Adrenal gland (tissue), 12 donors: Measurements from ENCODE around the gene DOCK1. TPM values are rescaled to one million over a fixed set of nuclear protein-coding genes. Genes with fewer than 3 reads are reported as not detected.

Experiments
- DNase-seq, 7 donors: peaks; one replicate each; pipeline ENCODE4 v3.0.0-alpha.2; 2019 to 2020
- H3K27ac ChIP-seq, 5 donors: fragments of 200-600 bp; sonication (generic) in 4 of 5; 1 replicate in 3 of 5; 2 replicates in 2 of 5; pipeline versions ENCODE4 v1.5.1 to v1.8.0; 2016 to 2020; ENCODE audit warnings: mild to moderate bottlenecking in 1 of 5
- H3K27me3 ChIP-seq: fragments of 200-600 bp; 2 replicates; pipeline ENCODE4 v1.8.0; 2021
- H3K36me3 ChIP-seq, 2 donors: fragments of 200-600 bp; replicated peaks in 1 of 2; 1 replicate in 1 of 2; 2 replicates in 1 of 2; pipeline versions ENCODE4 v1.5.1 to v1.8.0; 2018 to 2022
- H3K4me1 ChIP-seq, 2 donors: fragments of 200-600 bp; replicated peaks in 1 of 2; 1 replicate in 1 of 2; 2 replicates in 1 of 2; pipeline versions ENCODE4 v1.5.1 to v1.8.0; 2018 to 2021
- H3K4me3 ChIP-seq, 4 donors: fragments of 200-600 bp; sonication (generic) in 3 of 4; one replicate each; pipeline ENCODE4 v1.5.1; 2016 to 2018
- H3K9me3 ChIP-seq, 3 donors: fragments of 200-600 bp; sonication (generic) in 1 of 3; replicated peaks in 1 of 3; 1 replicate in 2 of 3; 2 replicates in 1 of 3; pipeline versions ENCODE4 v1.5.1 to v1.8.0; 2016 to 2021
- CTCF ChIP-seq, 6 experiments: fragments of 450-650 bp in 4 of 6; fragments of 200-600 bp in 2 of 6; sonication (generic) in 1 of 6; IDR thresholded peaks; 1 replicate in 5 of 6; 2 replicates in 1 of 6; pipeline versions ENCODE4 v1.5.1 to v1.8.0; 2016 to 2021; ENCODE audit warnings: antibody characterized with exemption in 6 of 6, mild to moderate bottlenecking in 2 of 6, moderate library complexity in 1 of 6
- POLR2A ChIP-seq, 2 donors: fragments of 450-650 bp; IDR thresholded peaks; one replicate each; pipeline ENCODE4 v1.6.1; 2017; ENCODE audit warnings: antibody characterized with exemption in 2 of 2, mild to moderate bottlenecking in 2 of 2, moderate library complexity in 1 of 2
- WGBS, 4 donors: extraction: QIAGEN DNeasy Blood & Tissue Kit in 2 of 4; methylation state at CpG; one replicate each; pipeline versions ENCODE4 v1.1.5 to v1.1.7; 2013 to 2017; 5-methylcytosine and 5-hydroxymethylcytosine counted together
- intact Hi-C, 2 donors: fragments of 100-400 bp; cut with DNase I; formaldehyde crosslinking; loops; one replicate each; pipeline versions ENCODE4 v1.14.1 to v1.15.0; 2022 to 2023
- polyA plus RNA-seq, 3 donors: library from polyadenylated mRNA; stranded (reverse); fragments of 200-250 nt in 2 of 3; fragments of 350-450 nt in 1 of 3; fragmentation: Illumina TruSeq in 1 of 3; extraction: RNeasy Lipid Tissue Mini Kit (QIAGEN cat#74804) in 1 of 3; gene quantifications; one replicate each; pipeline ENCODE4 v1.2.3, GENCODE V29; 2013 to 2014
- total RNA-seq, 9 donors: library from RNA; depleted of rRNA in 4 of 9; stranded (reverse); fragments of >200 nt in 4 of 9; fragments of 120-200 nt in 1 of 9; fragmentation: NEBNext Ultra II Directional in 1 of 9; extraction: Animal tissue kit (Norgen Biotek cat#: 25700) in 1 of 9; gene quantifications; one replicate each; pipeline versions ENCODE4 v1.1.0 to v1.2.4, GENCODE V29; 2013 to 2023
- donor health status: healthy with polysubstance abuse.
- donor health status: Bipolar disorder and iron deficiency.
- donor health status: DM: yes; HTN: yes; CAD: no.
- donor health status: DM: no; HTN: no; CAD: no.
- donor health status: DM: no; HTN: no; CAD: no.
- donor health status: DM: yes; HTN: yes; CAD: no.

Gene DOCK1
- total and polyA plus RNA-seq, 12 donors, result 8.1 to 30.4 (median 21.6) TPM

- Histone ChIP-seq H3K36me3 (no peaks in the 10 kb centered on the region), H3K27ac (no peak overlapping the region), H3K4me3 (no peak overlapping the region), H3K9me3 (no peaks in the 10 kb centered on the region), H3K4me1 (no peaks in the 10 kb centered on the region), H3K27me3 (no peaks in the 10 kb centered on the region)
- TF ChIP-seq CTCF (IDR thresholded peaks at IDR 0.05), result no peak
- 69 to 74% (median 71%) methylated on average over 3 to 7 of the region's 7 CpGs for WGBS, 4 donors
- intact Hi-C loops, result no loop called here
- no peak for DNase-seq
These were observed 12.1 kb downstream of the DOCK1 start for GRCh38 chr10:126917375-126917774.

- DNase-seq, result no peak
- Histone ChIP-seq H3K27ac (peak overlapping the region in 1 of 5 donors; percentile 34), H3K9me3 (no peaks in the 10 kb centered on the region), H3K27me3 (no peaks in the 10 kb centered on the region), H3K4me3 (no peak overlapping the region), H3K36me3 (no peaks in the 10 kb centered on the region), H3K4me1 (no peaks in the 10 kb centered on the region)
- intact Hi-C loops, result no loop called here
- 79 to 93% (median 87%) methylated on average over 12 to 24 of the region's 24 CpGs for WGBS, 4 donors
- TF ChIP-seq CTCF (IDR thresholded peaks at IDR 0.05), result no peak
- no peak for TF ChIP-seq POLR2A (IDR thresholded peaks at IDR 0.05)
These were observed 13.0 kb downstream of the DOCK1 start for GRCh38 chr10:126917975-126918908.

GRCh38 chr10:126919426-126919825 lies 14.2 kb downstream of the DOCK1 start:
- Histone ChIP-seq H3K9me3 (no peaks in the 10 kb centered on the region), H3K36me3 (no peaks in the 10 kb centered on the region), H3K27me3 (no peaks in the 10 kb centered on the region), H3K4me1 (no peaks in the 10 kb centered on the region), H3K4me3 (no peak overlapping the region), H3K27ac (no peak overlapping the region)
- no peak for TF ChIP-seq POLR2A (IDR thresholded peaks at IDR 0.05)
- no peak for TF ChIP-seq CTCF (IDR thresholded peaks at IDR 0.05)
- intact Hi-C loops, result no loop called here
- WGBS, 4 donors, result 75 to 83% (median 79%) methylated on average over 11 to 13 of the region's 13 CpGs
- DNase-seq, result no peak

- no peaks in the 10 kb centered on the region for H3K36me3 ChIP-seq
- no peak for TF ChIP-seq CTCF (IDR thresholded peaks at IDR 0.05)
- no peak for TF ChIP-seq POLR2A (IDR thresholded peaks at IDR 0.05)
- intact Hi-C loops, result no loop called here
These were observed 15.9 kb downstream of the DOCK1 start for GRCh38 chr10:126921162-126921561.

More at GRCh38 chr10:126921162-126921561, 15.9 kb downstream of the DOCK1 start:
- Histone ChIP-seq H3K27me3 (no peaks in the 10 kb centered on the region), H3K27ac (no peak overlapping the region), H3K4me3 (no peak overlapping the region), H3K4me1 (no peaks in the 10 kb centered on the region), H3K9me3 (no peaks in the 10 kb centered on the region)
- no peak for DNase-seq
- WGBS, 4 donors, result 87 to 97% (median 95%) methylated on average over 4 of the region's 4 CpGs
